ENCODE data around the gene GNLY. TPM values are rescaled to one million over a fixed set of nuclear protein-coding genes. Genes with fewer than 3 reads are reported as not detected.

GNLY gene
- total RNA-seq, 1 donor from 2014 or later: not detected

GRCh38 chr2:85743304-85743978 is 49.3 kb downstream of the GNLY start:
- DNase-seq (ENCODE audit: low read depth in 2 of 2): peak in 1 of 2 donors; percentile 68

- DNase-seq (ENCODE audit: low read depth in 2 of 2): no peak
Observed at GRCh38 chr2:85744055-85744454, 49.9 kb downstream of the GNLY start.

- peak in 1 of 2 donors; percentile 57 for DNase-seq (ENCODE audit: low read depth in 2 of 2)
Observed at GRCh38 chr2:85744741-85745601, 50.8 kb downstream of the GNLY start.

- no peak for DNase-seq (ENCODE audit: low read depth in 2 of 2)
Observed at GRCh38 chr2:85745619-85746018, 51.5 kb downstream of the GNLY start.

GRCh38 chr2:85746321-85747004 is 52.3 kb downstream of the GNLY start:
- no peak for DNase-seq (ENCODE audit: low read depth in 2 of 2)

GRCh38 chr2:85747441-85747840 is 53.3 kb downstream of the GNLY start:
- DNase-seq (ENCODE audit: low read depth in 2 of 2): no peak

- no peak for DNase-seq (ENCODE audit: low read depth in 2 of 2)
Observed at GRCh38 chr2:85748039-85748734, 54.0 kb downstream of the GNLY start.

Other genes starting within 250 kb of the GNLY start
- gene MAT2A, start 155.2 kb upstream of the GNLY start, total RNA-seq: 74.1 and 108 TPM in 2 replicates
- 24.0 and 31.9 TPM in 2 replicates for gene GGCX, start 132.9 kb upstream of the GNLY start, total RNA-seq
- gene VAMP8, start 116.8 kb upstream of the GNLY start, total RNA-seq: 9.7 and 13.7 TPM in 2 replicates
- gene VAMP5, start 109.9 kb upstream of the GNLY start, total RNA-seq: 85.9 and 135 TPM in 2 replicates
- 212 and 226 TPM in 2 replicates for gene RNF181, start 98.6 kb upstream of the GNLY start, total RNA-seq
- 6.1 and 14.7 TPM in 2 replicates for gene TMEM150A, start 91.7 kb upstream of the GNLY start, total RNA-seq
- 14.8 and 23.8 TPM in 2 replicates for gene C2orf68, start 82.3 kb upstream of the GNLY start, total RNA-seq
- gene USP39, start 78.2 kb upstream of the GNLY start, total RNA-seq: 29.6 and 29.9 TPM in 2 replicates
- gene SFTPB, start 26.2 kb upstream of the GNLY start, total RNA-seq: not detected in 2 replicates
- 9.8 and 44.6 TPM in 2 replicates for gene ATOH8, start 59.6 kb downstream of the GNLY start, total RNA-seq
- 2.2 and 3.1 TPM in 2 replicates for gene ST3GAL5, start 194.6 kb downstream of the GNLY start, total RNA-seq